RWPE2 (cell line): ENCODE results near the gene CADPS.

Source experiments
- ATAC-seq: fragments of 200-7000 bp; cut with Tn5 transposase; 3 replicates; pipeline ENCODE4 v1.9.1; 2021; ENCODE audit warnings: low read depth
- DNase-seq: peaks from one replicate; pipeline ENCODE4 v3.0.0-alpha.2; 2020; ENCODE audit warnings: low spot score
- H3K27ac ChIP-seq: fragments of 450-650 bp; 2 replicates; pipeline ENCODE4 v1.5.1; 2017; ENCODE audit warnings: mild to moderate bottlenecking; ENCODE audit not compliant: poor library complexity, severe bottlenecking
- H3K27me3 ChIP-seq: fragments of 250-450 bp; sonication (Bioruptor Pico); 2 replicates; pipeline ENCODE4 v1.5.1; 2021; ENCODE audit warnings: mild to moderate bottlenecking, moderate library complexity; ENCODE audit not compliant: insufficient read depth, poor library complexity, severe bottlenecking
- H3K36me3 ChIP-seq: fragments of 250-450 bp; sonication (Bioruptor Pico); 2 replicates; pipeline ENCODE4 v1.5.1; 2020; ENCODE audit warnings: low read depth, mild to moderate bottlenecking, moderate library complexity
- H3K4me1 ChIP-seq: fragments of 250-450 bp; sonication (Bioruptor Pico); 2 replicates; pipeline ENCODE4 v1.5.1; 2021; ENCODE audit warnings: mild to moderate bottlenecking, moderate library complexity; ENCODE audit not compliant: insufficient read depth, poor library complexity, severe bottlenecking
- H3K4me3 ChIP-seq: fragments of 250-450 bp; sonication (Bioruptor Pico); 2 replicates; pipeline ENCODE4 v1.5.1; 2021; ENCODE audit warnings: mild to moderate bottlenecking, moderate library complexity; ENCODE audit not compliant: severe bottlenecking
- H3K9me3 ChIP-seq: fragments of 250-450 bp; sonication (Bioruptor Pico); 2 replicates; pipeline ENCODE4 v1.5.1; 2021; ENCODE audit warnings: mild to moderate bottlenecking, moderate library complexity; ENCODE audit not compliant: severe bottlenecking
- TF ChIP-seq, protein P1 (sequence below): fragments of 450-650 bp; IDR thresholded peaks from one replicate; pipeline ENCODE4 v1.5.1; 2017; ENCODE audit warnings: mild to moderate bottlenecking, moderate library complexity; ENCODE audit not compliant: poor library complexity, severe bottlenecking

Gene CADPS

DNA sequence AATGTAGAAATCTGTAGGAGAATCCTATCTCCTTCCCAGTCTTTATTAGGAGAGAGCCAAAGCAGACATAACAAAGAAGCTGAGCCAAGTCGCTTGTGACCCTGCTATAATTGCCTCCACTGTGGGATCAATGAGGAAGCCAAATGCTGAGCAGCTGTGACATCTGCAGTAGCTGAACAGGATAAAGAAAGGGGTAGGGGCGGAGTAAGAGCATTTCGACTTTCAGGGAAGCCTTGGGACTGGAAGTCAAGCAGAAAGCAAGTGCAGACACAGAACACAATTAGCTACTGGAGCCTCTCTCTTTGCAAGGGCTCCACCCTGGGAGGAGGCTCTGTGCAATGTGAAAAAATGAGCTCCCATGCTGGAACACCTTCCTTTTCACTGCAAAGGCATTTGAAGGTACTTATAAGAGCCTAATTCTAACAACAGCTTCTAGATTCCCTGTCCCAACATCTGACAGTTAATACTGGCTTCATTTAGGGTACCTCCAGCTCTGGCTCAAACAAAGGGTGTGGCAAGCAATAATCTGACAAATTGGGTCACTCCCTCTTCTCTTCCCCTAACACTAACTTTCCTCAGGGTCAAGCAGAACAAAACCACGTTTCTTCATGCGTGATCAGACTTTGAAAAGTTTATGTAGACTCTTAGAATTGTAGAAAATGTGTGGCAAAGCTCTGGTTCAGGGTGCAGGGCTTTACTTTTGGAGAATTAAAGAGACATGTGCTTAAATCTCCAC lies 166.4 kb downstream of the CADPS start:
- H3K36me3 ChIP-seq: no peaks in the 10 kb centered on the region
- no peak for DNase-seq

DNA sequence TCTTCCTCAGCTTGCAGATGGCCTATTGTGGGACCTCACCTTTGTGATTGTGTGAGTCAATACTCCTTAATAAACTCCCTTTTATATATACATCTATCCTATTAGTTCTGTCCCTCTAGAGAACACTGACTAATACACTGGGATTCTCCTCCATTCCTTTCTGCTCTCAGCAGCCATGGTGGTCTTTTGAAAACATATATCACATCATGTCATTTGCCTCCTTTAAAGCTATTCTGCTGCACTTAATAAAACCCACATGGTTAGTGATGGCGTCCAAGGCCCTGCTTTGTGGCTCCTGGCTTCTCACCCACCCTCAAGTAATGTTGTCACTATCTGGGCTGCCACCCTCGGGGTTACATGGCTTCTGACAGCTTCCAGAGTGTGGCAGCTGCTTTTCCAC lies 169.5 kb downstream of the CADPS start:
- no peak overlapping the region for H3K27ac ChIP-seq
- ATAC-seq (no peak), DNase-seq (no peak)
- no peak overlapping the region for H3K4me3 ChIP-seq
- no peaks in the 10 kb centered on the region for H3K27me3 ChIP-seq
- no peaks in the 10 kb centered on the region for H3K4me1 ChIP-seq
- TF ChIP-seq, protein P1, sequence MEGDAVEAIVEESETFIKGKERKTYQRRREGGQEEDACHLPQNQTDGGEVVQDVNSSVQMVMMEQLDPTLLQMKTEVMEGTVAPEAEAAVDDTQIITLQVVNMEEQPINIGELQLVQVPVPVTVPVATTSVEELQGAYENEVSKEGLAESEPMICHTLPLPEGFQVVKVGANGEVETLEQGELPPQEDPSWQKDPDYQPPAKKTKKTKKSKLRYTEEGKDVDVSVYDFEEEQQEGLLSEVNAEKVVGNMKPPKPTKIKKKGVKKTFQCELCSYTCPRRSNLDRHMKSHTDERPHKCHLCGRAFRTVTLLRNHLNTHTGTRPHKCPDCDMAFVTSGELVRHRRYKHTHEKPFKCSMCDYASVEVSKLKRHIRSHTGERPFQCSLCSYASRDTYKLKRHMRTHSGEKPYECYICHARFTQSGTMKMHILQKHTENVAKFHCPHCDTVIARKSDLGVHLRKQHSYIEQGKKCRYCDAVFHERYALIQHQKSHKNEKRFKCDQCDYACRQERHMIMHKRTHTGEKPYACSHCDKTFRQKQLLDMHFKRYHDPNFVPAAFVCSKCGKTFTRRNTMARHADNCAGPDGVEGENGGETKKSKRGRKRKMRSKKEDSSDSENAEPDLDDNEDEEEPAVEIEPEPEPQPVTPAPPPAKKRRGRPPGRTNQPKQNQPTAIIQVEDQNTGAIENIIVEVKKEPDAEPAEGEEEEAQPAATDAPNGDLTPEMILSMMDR: no peak
- H3K9me3 ChIP-seq: no peaks in the 10 kb centered on the region
- H3K36me3 ChIP-seq: no peaks in the 10 kb centered on the region

More for the DNA sequence above, 166.4 kb downstream of the CADPS start:
- TF ChIP-seq, protein P1: no peak
- Histone ChIP-seq H3K9me3 (no peaks in the 10 kb centered on the region), H3K27me3 (no peaks in the 10 kb centered on the region), H3K27ac (no peak overlapping the region), H3K4me3 (no peak overlapping the region), H3K4me1 (peaks cover 4% of the 10 kb centered on the region)
- no peak for ATAC-seq

DNA sequence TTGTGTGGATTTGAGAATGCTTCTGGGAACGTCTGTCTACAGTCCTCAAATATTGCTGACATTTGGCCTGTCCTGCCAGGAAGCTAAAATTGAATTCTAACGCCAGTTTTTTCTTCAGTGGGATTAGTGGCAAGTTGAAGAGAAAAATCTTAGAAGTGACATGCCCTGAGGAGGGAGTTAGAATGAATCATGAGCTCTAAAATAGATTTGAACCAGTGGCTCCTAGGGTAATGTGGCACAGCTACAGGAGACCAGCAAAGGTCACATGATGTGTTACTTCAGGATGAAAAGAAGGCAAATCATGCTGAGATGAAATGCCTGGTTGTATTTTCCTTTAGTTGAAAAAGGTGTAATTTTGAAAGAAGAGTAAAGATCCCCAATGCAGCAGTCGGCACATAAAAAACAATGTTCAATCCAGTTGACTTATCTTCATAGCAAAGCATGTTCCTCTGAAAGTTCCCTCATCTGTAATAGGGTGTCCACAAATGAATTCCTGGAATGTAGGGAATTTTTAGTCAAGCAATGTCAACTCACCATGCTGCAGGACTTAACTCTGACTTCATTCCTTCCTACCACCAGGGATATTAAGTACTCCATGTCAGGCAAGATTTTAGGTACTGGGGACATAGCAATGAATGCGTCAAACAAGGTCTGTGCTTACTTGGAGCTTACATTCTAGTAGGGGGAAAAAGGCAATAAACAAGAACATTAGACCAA lies 171.6 kb downstream of the CADPS start:
- Histone ChIP-seq H3K4me1 (peaks cover 2% of the 10 kb centered on the region), H3K9me3 (no peaks in the 10 kb centered on the region), H3K27me3 (no peaks in the 10 kb centered on the region), H3K4me3 (no peak overlapping the region), H3K27ac (no peak overlapping the region), H3K36me3 (no peaks in the 10 kb centered on the region)
- no peak for DNase-seq
- ATAC-seq: no peak
- TF ChIP-seq, protein P1: no peak

DNA sequence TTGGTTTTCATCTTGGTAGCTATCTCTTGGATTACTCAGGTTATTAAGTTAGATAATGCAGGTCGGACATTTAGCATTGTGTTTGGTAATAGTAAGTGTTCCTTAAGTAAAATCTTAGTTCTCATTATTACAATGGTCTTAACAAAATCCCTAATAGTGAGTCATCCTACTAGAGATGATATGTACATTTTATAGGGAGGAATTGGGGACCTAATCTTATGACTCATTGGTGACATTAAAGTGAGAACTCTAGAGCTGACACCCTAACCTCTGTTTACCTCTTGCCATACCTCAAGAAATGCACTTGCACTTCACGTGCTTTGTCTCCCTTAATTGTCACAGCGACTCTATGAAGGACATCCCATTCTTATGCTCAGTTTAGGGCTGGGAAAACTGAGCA lies 174.9 kb downstream of the CADPS start:
- ATAC-seq: no peak
- peaks cover 2% of the 10 kb centered on the region for H3K4me1 ChIP-seq
- TF ChIP-seq, protein P1: no peak
- no peak overlapping the region for H3K4me3 ChIP-seq
- H3K27ac ChIP-seq: no peak overlapping the region
- no peaks in the 10 kb centered on the region for H3K27me3 ChIP-seq
- H3K9me3 ChIP-seq: no peaks in the 10 kb centered on the region
- H3K36me3 ChIP-seq: no peaks in the 10 kb centered on the region
- no peak for DNase-seq

GRCh38 chr3:62699728-62700127 lies 175.5 kb downstream of the CADPS start:
- no peaks in the 10 kb centered on the region for H3K9me3 ChIP-seq
- ATAC-seq (no peak), DNase-seq (no peak)
- peaks cover 2% of the 10 kb centered on the region for H3K4me1 ChIP-seq
- H3K4me3 ChIP-seq: no peak overlapping the region
- TF ChIP-seq, protein P1: no peak
- no peaks in the 10 kb centered on the region for H3K36me3 ChIP-seq
- no peaks in the 10 kb centered on the region for H3K27me3 ChIP-seq
- no peak overlapping the region for H3K27ac ChIP-seq
